MV-4-11 (cell line): ENCODE results near the gene BLTP3B.

ENCODE experiments used
- DNase-seq: peaks from one replicate; lab custom pipeline; 2025; lab: John Stamatoyannopoulos, UW

BLTP3B gene

GRCh38 chr12:100164153-100164704 lies 21.6 kb upstream of the BLTP3B start:
- DNase-seq: no peak

GRCh38 chr12:100163416-100164152 lies 20.9 kb upstream of the BLTP3B start:
- DNase-seq: peak; percentile 76

DNA sequence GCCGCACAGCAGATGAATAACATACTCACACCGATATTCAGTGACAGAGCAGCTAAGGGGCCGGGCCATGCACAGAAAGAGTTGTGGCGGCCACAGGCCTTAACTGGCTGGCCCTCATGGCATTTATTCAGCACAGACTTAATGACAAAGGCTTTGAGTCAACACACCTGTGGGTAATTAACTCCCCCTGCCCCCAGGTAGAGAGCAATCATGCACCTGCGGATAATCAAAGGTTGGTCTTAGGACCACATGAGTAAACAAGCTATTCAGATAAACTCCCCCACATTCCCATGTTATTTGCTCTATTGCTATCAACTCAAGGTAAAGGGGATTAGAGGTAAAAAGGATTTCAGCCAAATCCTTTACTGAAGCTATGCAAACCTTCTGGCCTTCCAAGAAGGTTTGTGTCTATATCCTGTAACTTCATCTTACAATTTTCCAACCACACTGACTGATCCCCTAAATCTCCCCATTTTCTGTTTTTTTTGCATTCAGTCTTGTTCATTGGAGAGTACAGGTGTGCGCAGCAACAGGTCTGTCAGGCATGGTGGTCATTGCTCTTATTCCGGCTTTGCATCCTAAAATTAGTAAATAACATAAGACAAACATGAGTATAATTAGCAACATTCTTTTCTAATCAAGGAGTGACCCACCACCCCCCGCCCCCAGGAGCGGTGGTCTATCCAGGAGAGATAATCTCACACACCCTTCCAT lies 16.9 kb upstream of the BLTP3B start:
- DNase-seq: no peak

DNA sequence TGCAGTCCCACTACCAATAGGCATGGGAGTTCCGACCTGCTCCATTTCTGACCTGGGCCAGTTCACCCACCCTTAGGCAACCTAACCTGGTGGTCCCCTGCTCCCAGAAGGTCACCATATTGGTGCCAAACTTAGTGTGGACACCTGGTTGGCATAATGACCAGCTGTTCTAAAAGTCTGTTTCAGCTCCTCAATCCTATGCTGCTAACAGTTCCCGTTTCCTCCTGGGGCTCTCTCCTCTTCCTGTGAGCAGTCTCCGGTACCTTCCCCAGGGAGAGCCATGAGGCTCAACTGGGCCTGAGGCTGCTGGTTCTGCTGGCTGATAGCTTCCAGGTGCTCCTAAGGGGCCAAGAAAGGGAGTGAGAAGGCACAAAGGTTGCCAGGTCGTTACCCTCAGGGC lies 15.9 kb upstream of the BLTP3B start:
- no peak for DNase-seq

GRCh38 chr12:100157427-100157821 lies 14.8 kb upstream of the BLTP3B start:
- DNase-seq: no peak

DNA sequence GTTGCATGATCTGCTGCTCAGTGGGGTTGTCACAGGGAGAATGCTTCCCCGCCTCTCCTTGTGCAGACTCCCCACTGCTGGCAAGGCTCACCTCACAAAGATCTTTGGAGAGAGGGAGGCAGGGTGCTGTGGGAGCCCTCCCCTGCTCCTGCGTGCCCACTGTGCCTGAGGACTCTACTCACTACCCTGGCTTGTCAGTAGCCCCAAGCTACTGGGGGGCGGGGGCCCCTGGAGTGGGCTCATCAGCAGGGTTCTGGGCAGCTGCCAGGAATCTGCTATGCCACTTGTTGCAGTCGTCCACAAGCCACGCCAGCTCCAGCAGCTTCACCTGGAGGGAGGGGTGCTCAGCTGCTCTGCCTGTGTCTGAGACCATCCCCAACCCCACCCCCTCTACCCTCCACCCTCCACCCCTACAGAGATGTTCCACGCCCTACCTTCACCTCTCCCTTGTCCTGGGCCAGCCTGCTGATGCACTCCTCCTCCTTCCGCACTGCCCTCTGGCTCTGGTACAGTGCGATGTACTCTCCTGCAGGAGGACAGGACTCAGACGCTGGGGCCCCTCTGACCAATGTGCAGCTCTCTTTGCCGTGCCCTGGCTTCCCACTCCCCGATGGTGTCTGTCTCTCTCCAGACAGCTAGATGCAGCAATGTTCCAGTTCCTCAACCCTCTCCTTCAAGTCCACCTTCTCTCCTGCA lies 14.2 kb upstream of the BLTP3B start:
- no peak for DNase-seq

GRCh38 chr12:100154474-100155247 lies 12.0 kb upstream of the BLTP3B start:
- peak; percentile 69 for DNase-seq

DNA sequence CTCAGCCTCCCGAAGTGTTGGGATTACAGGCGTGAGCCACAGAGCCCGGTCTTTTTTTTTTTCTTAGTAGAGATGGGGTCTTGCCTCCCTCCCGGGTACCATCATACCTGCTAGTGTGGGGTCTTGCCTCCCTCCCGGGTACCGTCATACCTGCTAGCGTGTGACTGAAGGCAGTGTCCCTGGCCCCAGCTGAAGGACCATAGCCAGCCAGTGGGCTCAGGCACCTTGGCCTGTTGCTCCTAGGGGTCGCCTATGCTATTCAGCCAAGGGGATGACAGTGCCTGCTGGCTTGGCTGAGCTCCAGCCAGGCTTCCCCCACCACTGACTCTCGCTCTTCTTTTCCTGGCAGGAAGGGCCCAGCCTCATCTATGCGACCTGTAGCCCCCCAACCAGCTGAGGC lies 10.5 kb upstream of the BLTP3B start:
- no peak for DNase-seq

DNA sequence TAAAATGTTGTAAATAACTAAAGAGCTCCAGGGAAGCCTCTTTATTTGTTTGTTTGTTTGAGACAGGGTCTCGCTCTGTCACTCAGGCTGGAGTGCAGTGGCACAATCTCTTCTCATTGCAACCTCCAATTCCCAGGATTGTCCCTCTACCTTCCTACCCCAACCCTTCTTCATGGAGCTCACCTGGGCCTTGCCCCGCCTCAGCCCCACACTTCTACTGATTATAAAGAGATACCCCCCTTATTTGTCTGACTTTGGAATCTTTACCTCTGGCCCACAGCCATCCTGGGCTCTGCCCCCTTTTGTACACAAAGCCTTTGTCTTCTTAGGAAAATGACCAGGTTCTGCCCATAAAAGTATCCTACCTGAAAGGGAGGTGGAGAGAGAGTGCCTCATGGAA lies 9.1 kb upstream of the BLTP3B start:
- DNase-seq: no peak

- DNase-seq: no peak
Measured at GRCh38 chr12:100146252-100146651, 3.6 kb upstream of the BLTP3B start.

DNA sequence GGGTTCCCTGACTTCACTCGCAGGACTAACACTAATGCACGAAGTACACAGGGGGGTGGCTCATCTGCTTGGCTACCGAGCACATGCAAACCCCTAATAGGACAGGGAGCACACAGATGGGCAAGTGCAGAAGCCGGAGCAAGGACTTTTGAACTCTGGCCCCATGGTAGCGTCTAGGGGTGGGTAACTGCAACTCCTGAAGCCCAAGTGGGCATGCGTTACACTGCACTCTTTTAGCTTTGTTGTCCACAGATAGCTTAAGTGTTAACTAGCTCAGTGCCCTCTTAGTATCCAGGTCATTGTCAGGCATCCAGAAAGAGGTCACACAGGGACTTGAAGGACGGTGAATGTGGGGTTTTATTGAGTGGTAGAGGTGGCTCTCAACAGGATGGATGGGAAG lies 3.0 kb upstream of the BLTP3B start:
- no peak for DNase-seq

DNA sequence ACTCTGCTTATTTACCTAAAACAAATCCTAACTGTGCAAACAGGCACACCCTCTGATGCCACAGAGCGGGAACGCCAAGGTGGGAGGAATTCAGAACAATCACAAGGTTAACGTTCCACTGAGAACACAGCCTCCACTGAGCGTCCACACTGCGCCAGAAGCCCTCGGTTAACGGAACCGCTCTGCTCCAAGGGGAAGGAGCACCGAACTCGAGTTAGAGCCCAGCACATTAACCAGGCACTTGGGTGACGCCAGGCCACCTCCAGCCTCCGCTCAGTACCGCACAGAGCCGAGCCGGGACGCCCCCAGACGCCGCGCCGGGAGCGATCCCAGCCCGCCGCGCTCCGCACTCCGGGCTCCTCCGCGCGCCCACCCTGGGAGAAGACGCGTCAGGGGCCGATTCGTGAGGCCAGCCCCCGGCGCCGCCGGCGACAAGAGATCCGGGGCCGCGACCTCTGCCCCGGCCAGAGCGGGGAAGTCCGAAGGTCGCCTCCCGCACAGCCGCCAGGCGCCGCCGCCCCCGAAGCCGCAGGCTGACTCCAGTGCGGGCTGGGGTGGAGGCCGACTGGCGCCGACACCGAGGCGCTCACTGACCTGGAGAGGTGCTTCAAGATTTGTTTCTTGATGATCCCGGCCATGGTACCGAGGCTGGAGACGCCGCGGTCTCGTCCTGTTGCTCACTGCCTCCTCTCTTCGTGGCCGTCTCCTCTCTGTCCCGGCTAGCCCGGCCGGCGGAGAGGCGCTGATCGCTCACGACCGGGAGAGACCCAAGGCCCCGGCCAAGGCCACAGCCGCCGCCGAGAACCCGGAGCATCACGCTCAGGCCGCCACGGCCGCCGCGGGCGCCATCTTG lies 450 bp downstream of the BLTP3B start:
- peak; percentile 49 for DNase-seq

- DNase-seq: peak; percentile 85
Measured at GRCh38 chr12:100141666-100141997, 1.0 kb downstream of the BLTP3B start.

DNA sequence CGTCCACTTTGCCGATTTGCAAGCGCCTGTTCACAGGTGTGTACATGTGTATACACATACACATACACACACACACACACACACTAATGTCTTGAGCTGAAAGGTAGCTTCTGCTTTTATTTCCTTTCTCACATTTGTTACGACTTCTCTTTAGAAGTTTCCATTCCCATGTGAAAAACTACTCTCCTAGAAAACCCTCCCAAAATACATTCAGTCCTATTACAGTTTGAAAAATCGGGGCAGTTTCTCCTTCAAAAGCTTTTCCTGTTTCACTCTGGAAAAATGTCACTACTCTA lies 3.9 kb downstream of the BLTP3B start:
- DNase-seq: peak; percentile 44

GRCh38 chr12:100138048-100138802 lies 4.4 kb downstream of the BLTP3B start:
- peak; percentile 85 for DNase-seq

DNA sequence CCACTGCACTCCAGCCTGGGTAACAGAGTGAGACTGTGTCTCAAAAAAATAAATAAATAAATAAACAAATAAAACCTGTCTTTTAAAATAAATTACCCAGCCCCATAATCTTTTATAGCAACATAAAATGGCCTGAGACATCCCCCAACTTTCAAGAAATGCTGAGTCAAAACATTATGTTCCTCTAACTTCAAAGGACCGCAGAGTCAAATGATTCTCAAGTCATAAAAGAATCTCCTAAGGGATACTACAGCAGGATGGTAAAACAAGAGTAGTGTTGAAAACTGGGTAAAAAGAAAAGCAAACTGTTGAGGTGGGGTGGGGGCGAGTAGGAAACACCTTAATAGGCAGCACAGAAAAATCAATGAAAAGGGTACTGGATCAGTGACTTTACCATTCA lies 9.5 kb downstream of the BLTP3B start:
- no peak for DNase-seq

GRCh38 chr12:100128512-100128908 lies 14.2 kb downstream of the BLTP3B start:
- peak; percentile 70 for DNase-seq

GRCh38 chr12:100127766-100128511 lies 14.7 kb downstream of the BLTP3B start:
- peak; percentile 91 for DNase-seq

DNA sequence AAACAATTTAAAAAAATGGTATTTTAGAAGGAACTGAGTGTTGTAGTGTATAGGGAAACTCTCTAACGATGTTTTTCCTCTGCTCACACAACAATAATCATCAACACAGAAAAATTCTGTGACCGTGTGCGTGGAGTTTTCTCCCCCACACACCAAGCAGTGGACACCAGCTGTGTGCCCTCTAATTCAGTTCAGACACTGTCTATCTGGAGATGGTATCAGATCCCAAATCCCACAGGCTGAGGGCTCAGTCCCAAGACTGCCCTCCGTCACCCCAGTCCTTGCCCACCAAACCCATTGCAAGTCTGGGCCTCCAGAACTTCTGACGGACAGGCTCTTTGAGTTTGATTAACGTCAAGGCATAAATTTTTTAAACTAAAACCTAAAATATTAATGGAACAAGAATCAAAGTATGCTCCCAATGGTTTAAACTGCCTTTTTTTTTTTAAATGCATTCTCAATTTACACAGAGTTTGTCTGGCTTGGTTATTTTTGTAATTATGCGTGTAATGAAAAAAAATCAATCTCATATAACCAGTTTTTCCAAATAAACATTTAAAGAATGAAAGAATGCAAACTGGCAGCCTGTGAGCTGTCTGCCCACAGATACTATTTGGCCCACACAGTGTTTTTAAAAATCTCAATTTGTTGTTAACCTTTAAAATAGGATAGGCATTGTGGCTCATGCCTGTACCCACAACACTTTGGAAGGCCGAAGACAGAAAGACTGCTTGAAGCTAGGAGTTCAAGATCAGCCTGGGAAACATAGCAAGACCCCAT lies 19.2 kb downstream of the BLTP3B start:
- no peak for DNase-seq
